Lower leg skin (tissue), 4 donors: ENCODE measurements around the gene RBM4. TPM values are rescaled to one million over a fixed set of nuclear protein-coding genes. Genes with fewer than 3 reads are reported as not detected.

Experiments
- DNase-seq, 2 donors: peaks; one replicate each; pipeline ENCODE4 v3.0.0-alpha.2; 2019; ENCODE audit warnings: low spot score in 2 of 2
- H3K4me3 ChIP-seq: fragments of 200-600 bp; sonication (generic); 2 replicates; pipeline ENCODE4 v1.5.1; 2017; ENCODE audit warnings: mild to moderate bottlenecking, low read depth; ENCODE audit not compliant: poor library complexity, severe bottlenecking
- CTCF ChIP-seq, 3 donors: fragments of 450-650 bp; IDR thresholded peaks; one replicate each; pipeline ENCODE4 v1.5.1; 2016; ENCODE audit warnings: antibody characterized with exemption in 3 of 3, mild to moderate bottlenecking in 3 of 3, moderate library complexity in 2 of 3
- POLR2A ChIP-seq, 2 donors: fragments of 450-650 bp; IDR thresholded peaks; one replicate each; pipeline ENCODE4 v1.6.1; 2016 to 2017; ENCODE audit warnings: antibody characterized with exemption in 2 of 2, mild to moderate bottlenecking in 1 of 2, moderate library complexity in 1 of 2
- WGBS, 2 donors: methylation state at CpG; one replicate each; pipeline ENCODE4 v1.1.5; 2018; 5-methylcytosine and 5-hydroxymethylcytosine counted together
- intact Hi-C: fragments of 100-400 bp; cut with DNase I; formaldehyde crosslinking; loops from one replicate; pipeline ENCODE4 v1.15.0; 2023; ENCODE audit warnings: low total_unique reads
- total RNA-seq, 4 donors: library from RNA; depleted of rRNA; stranded (reverse); fragments of >200 nt; gene quantifications; one replicate each; pipeline ENCODE4 v1.1.0, GENCODE V29; 2016

RBM4 gene
- total RNA-seq, 4 donors from 2014 or later = 59.2 to 96.6 (median 76.0) TPM

GRCh38 chr11:66641834-66642233 is 3.3 kb downstream of the RBM4 start:
- no peak overlapping the region for H3K4me3 ChIP-seq
- 19 to 27% methylated on average over 3 of the region's 3 CpGs for WGBS, 2 donors

GRCh38 chr11:66643745-66644437 is 5.4 kb downstream of the RBM4 start:
- DNase-seq = no peak
- no peak overlapping the region for H3K4me3 ChIP-seq
- intact Hi-C loops = no loop called here
- WGBS, 2 donors = 84 to 88% methylated on average over 24 of the region's 24 CpGs
- TF ChIP-seq POLR2A (IDR thresholded peaks at IDR 0.05) = no peak
- TF ChIP-seq CTCF (IDR thresholded peaks at IDR 0.05) = no peak

More at GRCh38 chr11:66641834-66642233, 3.3 kb downstream of the RBM4 start:
- DNase-seq = no peak
- TF ChIP-seq CTCF (IDR thresholded peaks at IDR 0.05) = no peak
- no peak for TF ChIP-seq POLR2A (IDR thresholded peaks at IDR 0.05)
- intact Hi-C loops = no loop called here

DNA sequence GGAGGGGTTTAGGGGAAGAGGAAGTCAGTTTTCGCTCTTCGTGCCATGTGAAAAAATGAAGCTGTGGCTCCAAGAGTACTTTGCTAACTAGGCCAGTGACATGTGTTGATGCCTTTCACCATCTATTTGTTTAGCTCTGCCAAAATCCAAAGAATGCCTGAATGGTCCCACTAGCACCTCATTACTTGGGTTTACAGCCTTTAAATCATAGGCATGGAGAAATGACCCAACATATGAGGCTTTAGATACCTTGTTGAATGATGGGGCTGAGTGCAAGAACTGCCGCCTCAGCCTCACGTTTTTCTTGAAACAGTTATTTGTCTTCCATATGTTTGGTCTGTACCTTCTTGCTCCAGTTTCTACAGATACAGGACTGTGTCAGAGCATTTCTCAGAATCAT is 8.3 kb downstream of the RBM4 start:
- WGBS, 2 donors = 82 to 84% methylated on average over 4 of the region's 4 CpGs
- intact Hi-C loops = no loop called here
- no peak for DNase-seq
- H3K4me3 ChIP-seq = no peak overlapping the region
- TF ChIP-seq POLR2A (IDR thresholded peaks at IDR 0.05) (no peak), CTCF (IDR thresholded peaks at IDR 0.05) (no peak)

- H3K4me3 ChIP-seq = no peak overlapping the region
- TF ChIP-seq CTCF (IDR thresholded peaks at IDR 0.05) = no peak
- no peak for TF ChIP-seq POLR2A (IDR thresholded peaks at IDR 0.05)
- intact Hi-C loops = no loop called here
- no peak for DNase-seq
- WGBS, 2 donors = 92 to 93% methylated on average over 5 of the region's 5 CpGs
Measured at GRCh38 chr11:66649903-66650302, 11.4 kb downstream of the RBM4 start.

DNA sequence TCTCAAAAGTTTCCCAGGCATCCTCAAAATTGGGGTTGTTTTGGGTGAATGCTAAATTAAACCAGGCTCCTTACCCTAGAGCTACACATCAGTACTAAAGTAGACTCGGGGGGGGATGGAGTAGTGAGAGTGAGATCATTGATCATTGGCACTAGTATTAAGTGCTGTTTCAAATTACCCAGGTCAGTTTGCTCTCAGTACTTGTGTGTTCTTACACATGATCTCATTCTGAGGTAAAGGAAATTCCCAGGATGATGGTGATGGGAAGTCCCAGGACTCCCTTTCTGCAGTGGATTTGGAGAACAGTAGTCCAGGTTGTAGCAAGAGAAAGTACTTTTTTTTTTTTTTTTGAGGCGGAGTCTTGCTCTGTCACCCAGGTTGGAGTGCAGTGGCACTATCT is 12.5 kb downstream of the RBM4 start:
- 80 to 82% methylated on average over 2 of the region's 2 CpGs for WGBS, 2 donors
- intact Hi-C loops = no loop called here
- TF ChIP-seq POLR2A (IDR thresholded peaks at IDR 0.05) (no peak), CTCF (IDR thresholded peaks at IDR 0.05) (no peak)
- DNase-seq = no peak
- H3K4me3 ChIP-seq = no peak overlapping the region

- intact Hi-C loops = no loop called here
- no peak for DNase-seq
- no peak overlapping the region for H3K4me3 ChIP-seq
- WGBS, 2 donors = 86 to 87% methylated on average over 7 of the region's 7 CpGs
- TF ChIP-seq POLR2A (IDR thresholded peaks at IDR 0.05) (no peak), CTCF (IDR thresholded peaks at IDR 0.05) (no peak)
Measured at GRCh38 chr11:66652651-66653050, 14.1 kb downstream of the RBM4 start.
